Fibroblast of pulmonary artery (primary cell): ENCODE data around the gene LRRC47.

ENCODE experiments used
- DNase-seq: peaks from one replicate; pipeline ENCODE4 v3.0.0-alpha.2; 2010; ENCODE audit warnings: low read depth
- H3K4me3 ChIP-seq: replicated peaks from 2 replicates; pipeline ENCODE4 v1.5.1; 2011; ENCODE audit warnings: low read depth, mild to moderate bottlenecking, control low read depth, low read length, moderate library complexity
- TF ChIP-seq, protein P1 (sequence below): IDR thresholded peaks from 2 replicates; pipeline ENCODE4 v1.5.1; 2011; ENCODE audit warnings: mild to moderate bottlenecking, control low read depth, low read length, inconsistent platforms; ENCODE audit errors: missing control alignments

LRRC47 gene

DNA sequence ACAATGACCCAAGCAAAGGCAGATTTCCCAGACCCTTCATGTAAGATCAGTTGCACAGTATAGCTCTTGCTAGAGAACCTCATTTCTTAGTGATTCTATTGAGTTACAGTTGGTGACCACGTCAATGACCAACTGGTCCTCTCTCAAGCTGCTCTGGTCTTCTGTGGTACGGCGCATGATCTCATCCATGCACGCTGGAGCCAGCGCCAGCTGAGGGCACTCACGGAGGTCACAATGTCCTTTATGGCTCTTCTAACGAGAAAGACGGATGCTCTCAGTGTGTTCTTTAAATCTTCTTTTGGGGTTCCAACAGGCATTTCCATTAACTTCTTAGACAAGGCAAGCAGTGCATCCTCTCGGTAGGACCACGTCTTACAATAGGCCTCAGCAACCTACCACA lies 38.4 kb upstream of the LRRC47 start:
- no peak overlapping the region for H3K4me3 ChIP-seq
- TF ChIP-seq, protein P1, sequence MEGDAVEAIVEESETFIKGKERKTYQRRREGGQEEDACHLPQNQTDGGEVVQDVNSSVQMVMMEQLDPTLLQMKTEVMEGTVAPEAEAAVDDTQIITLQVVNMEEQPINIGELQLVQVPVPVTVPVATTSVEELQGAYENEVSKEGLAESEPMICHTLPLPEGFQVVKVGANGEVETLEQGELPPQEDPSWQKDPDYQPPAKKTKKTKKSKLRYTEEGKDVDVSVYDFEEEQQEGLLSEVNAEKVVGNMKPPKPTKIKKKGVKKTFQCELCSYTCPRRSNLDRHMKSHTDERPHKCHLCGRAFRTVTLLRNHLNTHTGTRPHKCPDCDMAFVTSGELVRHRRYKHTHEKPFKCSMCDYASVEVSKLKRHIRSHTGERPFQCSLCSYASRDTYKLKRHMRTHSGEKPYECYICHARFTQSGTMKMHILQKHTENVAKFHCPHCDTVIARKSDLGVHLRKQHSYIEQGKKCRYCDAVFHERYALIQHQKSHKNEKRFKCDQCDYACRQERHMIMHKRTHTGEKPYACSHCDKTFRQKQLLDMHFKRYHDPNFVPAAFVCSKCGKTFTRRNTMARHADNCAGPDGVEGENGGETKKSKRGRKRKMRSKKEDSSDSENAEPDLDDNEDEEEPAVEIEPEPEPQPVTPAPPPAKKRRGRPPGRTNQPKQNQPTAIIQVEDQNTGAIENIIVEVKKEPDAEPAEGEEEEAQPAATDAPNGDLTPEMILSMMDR = no peak
- no peak for DNase-seq

DNA sequence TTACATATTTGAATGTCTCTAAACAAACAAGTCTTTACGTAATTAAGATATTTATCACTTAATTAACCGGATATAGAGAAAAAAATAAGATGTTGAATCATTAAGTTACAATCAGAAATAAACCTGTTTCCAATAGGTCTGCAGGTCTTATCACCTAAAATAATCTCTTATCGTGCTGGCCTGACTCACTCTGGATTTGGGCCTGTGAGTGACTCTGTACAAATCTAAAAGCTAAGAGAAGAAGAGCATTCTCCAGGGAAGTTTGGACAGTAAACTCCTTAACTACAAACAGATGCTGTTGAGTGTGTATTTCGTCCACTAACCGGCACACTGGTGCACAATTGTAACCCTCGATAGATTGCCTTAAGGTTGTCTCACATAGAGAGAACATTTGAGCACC lies 35.4 kb upstream of the LRRC47 start:
- DNase-seq = no peak
- TF ChIP-seq, protein P1 = no peak
- no peak overlapping the region for H3K4me3 ChIP-seq

DNA sequence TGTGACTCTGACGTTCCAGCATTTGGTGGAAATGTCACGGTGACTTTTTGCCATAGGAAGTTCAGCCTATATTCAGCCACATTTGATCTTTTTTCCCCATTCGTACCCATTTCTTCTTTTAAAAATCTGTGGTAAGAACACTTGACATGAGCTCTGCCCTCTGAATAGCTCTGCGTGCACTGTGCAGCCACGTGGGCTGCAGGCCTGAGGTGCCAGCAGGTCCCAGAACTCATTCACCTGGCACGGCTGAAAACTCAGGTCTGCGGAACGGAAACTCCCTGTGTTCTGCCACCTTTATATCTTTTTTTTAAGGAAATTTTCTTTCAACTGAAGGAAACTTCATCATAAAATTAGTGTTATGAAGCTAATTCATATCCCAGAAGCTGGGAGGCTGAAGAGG lies 32.1 kb upstream of the LRRC47 start:
- TF ChIP-seq, protein P1 = no peak
- no peak for DNase-seq
- no peak overlapping the region for H3K4me3 ChIP-seq

DNA sequence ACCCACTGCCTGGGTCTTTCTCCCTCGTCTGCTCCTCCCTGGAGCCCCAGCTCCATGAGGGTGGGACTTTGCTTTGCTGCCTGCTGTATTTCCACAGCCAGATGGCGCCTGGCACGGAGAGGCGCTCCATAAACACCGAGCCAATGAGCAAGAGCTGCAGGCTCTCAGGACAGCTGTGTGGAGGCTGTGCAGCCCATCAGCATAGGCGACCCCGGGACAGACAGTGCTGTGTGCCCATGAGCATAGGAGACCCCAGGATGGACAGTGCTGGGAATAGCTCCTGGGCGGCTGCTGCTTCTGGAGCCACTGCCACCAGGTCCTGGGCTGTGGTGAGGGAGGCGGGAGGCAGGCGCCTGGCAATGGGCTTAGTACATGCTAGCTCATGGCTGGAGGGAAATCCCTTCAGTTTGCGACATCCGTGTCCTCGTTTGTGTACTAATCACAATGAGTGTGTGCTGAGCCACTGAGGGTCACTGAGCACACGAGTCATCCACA lies 31.6 kb upstream of the LRRC47 start:
- no peak overlapping the region for H3K4me3 ChIP-seq
- TF ChIP-seq, protein P1 = no peak
- DNase-seq = no peak

DNA sequence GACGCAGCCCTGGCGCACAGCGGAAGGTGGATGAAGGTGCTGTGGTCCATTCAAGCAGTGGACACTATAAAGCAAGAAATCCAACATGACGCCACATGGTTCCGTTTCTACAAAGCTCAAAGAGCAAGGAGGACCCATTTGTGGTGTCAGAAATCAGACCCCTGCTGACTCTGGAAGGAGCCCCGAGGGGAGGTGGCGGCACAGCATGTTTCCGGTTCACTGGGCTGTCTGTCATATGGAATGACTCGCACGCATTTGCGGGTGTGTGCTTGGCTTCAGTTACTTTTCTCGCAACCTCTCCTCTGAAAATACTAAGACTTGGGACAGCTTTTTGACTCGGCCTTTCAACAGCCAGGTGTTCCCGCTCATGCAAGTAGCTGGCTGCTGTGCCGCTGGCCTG lies 29.1 kb upstream of the LRRC47 start:
- TF ChIP-seq, protein P1 = no peak
- no peak overlapping the region for H3K4me3 ChIP-seq

DNA sequence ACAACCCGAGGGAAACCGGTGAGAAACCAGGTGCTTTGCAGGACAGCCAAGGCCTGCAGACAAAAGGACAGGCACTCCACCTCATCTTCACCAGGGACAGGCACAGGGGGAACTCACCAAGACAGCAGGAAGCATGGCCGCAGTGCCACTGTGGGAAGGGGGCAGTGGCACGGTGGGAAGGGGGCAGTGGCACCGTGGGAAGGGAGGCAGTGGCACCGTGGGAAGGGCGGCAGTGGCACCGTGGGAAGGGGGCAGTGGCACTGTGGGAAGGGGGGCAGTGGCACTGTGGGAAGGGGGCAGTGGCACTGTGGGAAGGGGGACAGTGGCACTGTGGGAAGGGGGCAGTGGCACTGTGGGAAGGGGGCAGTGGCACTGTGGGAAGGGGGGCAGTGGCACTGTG lies 28.4 kb upstream of the LRRC47 start:
- TF ChIP-seq, protein P1 = no peak
- DNase-seq = no peak
- no peak overlapping the region for H3K4me3 ChIP-seq

More for the DNA sequence above, 29.1 kb upstream of the LRRC47 start:
- DNase-seq = no peak

DNA sequence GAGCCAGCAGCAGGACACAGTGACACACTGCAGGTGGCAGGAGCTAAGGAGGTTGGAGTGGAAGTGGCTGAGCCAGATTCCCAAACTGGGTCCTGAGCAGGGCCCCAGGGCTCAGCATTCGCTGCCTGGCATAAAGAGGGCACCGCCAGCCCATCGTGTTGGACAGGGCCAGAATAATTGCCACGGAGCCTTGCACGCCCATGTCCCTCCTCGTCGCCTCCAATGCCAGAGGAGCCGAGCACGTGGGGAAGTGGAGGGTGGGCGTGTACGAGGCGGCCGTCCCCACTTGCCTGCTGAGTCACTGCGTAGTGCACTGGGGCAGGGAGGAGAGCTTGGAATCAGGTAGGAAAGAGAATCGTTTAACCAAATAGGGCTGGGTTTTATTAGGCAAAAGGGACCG lies 26.1 kb upstream of the LRRC47 start:
- TF ChIP-seq, protein P1 = no peak
- no peak for DNase-seq

More for the DNA sequence above, 26.1 kb upstream of the LRRC47 start:
- H3K4me3 ChIP-seq = no peak overlapping the region
